Stimulated activated CD4-positive, alpha-beta T cell treated with anti-CD3 and anti-CD28 coated beads, Interleukin-15, amount 100 ng/mL, for 48 hours (primary cell): Measurements from ENCODE around the gene CARHSP1.
"Not testable (repeated sequence)": the region's sequence is repeated elsewhere in the genome, so short reads cannot be mapped to it uniquely, and the experiment has no call there.

ENCODE experiments used
- DNase-seq, 2 donors: peaks; one replicate each; pipeline ENCODE4 v3.0.0-alpha.2; 2020; ENCODE audit warnings: low read depth in 2 of 2

Gene CARHSP1

DNA sequence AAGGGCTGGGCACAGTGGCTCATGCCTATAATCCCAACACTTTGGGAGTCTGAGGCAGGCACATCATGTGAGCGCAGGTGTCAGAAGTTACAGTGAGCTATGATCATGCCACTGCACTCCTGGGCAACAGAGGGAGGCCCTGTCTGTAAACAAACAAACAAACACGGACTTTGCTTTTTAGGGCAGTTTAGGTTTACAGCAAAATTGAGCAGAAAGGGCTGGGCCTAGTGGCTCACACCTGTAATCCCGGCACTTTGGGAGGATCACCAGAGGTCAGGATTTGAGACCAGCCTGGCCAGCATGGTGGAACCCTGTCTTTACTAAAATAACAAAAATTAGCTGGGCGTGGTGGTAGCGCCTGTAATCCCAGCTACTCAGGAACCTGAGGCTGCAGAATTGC lies 3.3 kb upstream of the CARHSP1 start:
- DNase-seq, result no peak

DNA sequence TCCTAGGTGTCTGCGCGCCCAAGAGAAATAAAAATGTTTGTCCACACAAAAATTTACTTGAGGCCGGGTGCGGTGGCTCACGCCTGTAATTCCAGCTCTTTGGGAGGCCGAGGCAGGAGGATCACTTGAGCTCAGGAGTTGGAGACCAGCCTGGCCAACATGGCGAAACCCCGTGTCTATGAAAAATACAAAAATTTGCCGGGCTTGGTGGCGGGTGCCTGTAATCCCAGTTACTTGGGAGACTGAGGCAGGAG lies 1.1 kb upstream of the CARHSP1 start:
- not testable (repeated sequence) for DNase-seq

DNA sequence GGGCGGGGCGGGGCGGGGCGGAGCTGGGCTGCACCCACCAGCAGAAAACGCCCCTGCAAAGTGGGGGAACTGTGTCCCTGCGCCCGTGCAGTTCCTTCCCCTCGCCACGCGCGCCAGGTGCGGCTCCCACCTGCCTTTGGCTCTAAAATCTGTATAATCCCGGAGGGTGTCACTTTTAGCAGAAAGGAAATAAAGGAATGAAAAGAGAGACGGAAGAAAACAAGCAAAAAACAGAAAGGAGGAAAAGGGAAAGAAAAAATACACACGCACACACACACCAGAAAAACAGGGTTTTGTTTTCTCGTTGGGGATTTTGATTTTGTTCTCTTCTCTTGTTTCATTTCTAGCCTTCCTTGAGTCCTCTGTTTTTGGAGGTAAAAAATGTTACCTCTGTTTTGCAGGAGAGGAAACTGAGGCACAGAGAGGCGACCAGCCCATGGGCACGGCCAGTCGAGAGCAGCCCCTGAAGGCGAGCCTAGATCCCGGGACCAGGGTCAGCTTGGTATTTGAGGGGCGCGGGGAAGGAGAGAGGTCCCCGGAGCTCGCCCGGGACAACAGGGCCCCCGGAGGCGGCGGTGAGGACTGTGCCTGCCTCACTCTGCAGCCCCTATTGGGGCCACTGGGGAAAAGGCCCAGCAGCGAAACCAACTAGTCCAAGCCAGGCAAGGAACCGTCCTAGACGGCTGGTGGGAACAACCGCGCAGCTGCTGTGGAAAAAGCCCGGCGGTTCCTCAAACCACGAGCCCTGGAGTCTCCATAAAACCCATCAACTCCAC lies 594 bp upstream of the CARHSP1 start:
- no peak for DNase-seq

DNA sequence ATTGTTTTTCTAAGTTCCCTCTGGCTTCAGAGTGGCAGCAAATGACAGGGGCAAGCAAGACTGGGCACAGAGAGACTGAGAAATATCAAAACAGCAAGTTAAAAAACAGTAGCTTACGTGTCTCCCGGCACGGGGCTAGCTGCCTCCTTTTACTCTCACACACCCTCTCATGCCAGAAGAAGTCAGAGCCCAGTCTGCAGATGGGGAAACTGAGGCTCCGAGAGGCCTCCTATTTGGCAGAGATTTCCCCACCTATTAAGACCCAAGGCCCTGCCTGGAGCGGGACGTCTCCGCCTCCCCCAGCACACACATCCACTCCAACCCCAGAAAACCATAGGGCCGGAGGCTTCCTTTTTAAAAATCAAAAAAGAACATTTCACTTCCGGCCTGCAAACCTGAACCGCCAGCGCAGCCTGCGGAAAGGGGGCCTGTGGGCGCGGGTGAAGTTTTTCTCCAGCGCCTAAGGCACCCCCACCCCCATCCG lies 832 bp downstream of the CARHSP1 start:
- DNase-seq, result no peak

DNA sequence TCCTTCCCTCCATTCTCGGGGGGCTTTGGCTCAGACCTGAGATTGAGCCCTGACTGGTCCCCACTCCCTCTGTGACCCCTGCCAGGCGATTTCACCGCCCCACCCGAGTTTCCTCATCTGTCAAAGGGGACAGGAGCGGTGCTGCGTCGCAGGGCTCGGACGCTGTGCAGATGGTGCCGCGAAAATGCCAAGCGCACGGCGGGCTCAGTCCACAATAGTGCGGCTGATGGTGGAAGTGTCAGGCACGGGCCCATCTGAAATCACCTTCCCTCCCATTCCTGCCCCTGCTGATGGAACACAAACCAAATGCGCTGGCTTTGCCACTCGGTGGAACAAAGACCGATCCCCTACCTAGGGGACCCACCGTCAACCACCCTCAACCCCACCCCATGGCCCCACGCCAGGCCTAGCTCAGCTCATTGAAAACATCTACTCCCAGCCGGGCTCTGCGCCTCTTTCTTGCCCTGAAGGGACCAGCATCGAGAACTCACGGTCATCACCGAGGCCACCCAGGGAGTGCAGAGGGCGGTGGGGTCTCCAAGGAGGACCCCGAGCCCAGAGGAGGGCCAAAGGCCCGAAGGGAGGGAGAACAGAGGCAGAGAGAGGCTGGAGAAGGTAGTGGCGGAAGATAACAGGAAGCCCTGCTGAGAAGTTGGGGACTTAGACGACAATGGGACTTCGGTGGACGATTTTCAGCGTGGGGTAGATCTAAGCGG lies 1.4 kb downstream of the CARHSP1 start:
- DNase-seq, result no peak

DNA sequence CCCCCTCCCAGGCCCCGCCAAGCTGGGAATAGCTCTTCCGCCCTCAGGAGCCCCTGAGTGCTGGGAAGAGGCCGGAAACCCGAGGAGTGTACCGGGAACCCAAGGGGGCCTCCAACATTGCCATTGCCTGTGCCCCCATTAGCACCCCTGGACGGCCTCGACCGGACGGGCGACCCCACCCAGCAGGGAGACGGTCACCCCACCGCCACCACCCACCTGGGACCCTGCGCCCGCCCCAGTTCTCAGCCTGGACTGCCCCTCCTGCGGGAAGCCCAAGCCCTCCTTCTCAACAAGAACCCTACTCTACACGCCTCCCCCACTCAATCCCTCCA lies 2.0 kb downstream of the CARHSP1 start:
- no peak for DNase-seq

DNA sequence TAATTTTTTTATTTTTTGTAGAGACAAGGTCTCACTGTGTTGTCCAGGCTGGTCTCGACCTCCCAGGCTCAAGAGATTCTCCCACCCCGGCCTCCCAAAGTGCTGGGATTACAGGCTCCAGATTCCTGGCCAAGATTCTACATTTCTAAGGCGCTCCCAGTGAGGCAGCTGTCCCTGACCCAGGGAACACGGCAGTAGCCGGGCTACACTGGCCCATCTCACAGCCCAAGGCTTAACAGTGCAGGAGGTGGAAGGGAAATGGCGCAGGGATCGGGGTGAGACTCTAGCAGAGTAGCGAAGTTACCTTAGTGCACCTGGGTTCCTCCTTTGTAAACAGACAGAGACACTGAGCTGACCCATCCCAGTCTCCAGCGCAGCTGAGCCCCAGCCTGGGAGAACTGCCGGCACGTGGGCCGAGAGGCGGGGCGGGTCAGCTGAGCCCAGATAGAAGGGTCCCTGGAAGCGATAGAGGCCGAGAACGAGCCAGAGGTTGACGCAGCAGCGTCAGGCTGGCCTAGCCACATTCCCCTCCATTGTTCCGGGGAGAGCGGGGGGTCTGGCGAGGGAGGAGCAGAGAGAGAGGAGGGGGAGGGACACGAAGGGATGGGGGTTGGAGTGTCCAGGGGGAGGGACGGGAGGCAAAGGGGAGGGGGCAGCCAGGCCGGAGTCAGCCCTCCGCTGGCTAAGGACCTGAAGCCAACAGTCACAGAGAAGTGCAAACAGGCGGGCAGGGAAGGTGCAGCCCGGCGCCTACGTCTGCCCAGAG lies 2.5 kb downstream of the CARHSP1 start:
- no peak for DNase-seq

DNA sequence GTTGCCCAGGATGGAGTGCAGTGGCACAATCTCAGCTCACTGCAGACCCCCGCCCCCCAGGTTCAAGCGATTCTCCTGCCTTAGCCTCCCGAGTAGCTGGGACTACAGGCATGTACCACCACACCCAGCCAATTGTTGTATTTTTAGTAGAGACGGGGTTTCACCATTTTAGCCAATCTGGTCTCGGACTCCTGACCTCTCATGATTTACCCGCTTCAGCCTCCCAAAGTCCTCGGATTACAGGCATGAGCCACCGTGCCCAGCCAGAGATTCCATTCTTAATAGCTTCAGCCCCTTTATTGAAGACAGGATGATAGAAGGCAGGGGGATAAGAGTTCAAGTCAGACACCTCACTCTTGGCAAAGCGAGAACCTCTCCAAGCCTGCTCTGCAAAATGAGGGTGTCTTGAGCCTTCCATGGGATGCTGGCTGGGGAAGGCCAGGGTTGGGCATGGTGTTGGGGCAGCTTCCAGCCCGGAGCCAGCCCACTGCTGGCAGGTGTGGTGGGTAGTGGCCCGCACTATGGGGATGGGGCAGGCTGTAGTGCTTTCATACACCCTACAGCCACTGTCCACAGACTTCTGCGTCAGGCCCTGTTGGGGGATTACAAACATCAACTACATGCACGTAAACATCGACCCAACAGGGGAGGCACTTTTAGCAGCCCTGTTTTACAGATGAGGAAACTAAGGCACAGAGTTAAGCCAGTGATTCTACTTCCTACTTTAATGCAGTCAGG lies 3.5 kb downstream of the CARHSP1 start:
- DNase-seq, result no peak

DNA sequence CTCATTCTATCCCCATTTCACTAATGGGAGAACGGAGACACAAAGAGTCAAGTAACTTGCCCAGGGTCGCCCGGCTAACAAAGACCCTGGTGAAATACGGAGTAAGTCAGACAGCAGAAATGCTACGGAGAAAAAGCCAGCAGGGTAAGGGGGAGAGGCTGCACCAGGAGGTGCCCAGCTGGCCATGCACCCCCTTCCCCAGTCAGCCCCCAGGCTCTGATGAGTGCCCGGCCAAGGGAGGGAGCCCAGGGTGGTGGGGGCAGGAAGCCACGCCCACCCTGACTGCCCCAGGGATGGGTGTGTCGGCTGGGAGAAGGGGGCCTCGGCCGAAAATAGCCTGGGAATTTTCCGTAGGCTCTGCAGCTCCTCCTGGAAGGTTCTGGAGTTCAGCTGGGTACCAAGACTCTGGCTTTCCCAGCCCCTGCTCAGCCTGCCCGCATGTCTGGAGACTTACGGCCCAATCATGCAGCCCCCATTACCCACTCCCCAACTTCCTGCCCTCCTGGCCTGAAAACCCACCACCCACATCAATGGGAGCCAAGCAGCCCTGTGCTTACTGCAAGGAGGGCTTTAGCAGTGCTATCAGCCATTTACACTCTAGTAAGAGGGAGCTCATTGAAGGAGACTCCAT lies 4.2 kb downstream of the CARHSP1 start:
- DNase-seq, result no peak

DNA sequence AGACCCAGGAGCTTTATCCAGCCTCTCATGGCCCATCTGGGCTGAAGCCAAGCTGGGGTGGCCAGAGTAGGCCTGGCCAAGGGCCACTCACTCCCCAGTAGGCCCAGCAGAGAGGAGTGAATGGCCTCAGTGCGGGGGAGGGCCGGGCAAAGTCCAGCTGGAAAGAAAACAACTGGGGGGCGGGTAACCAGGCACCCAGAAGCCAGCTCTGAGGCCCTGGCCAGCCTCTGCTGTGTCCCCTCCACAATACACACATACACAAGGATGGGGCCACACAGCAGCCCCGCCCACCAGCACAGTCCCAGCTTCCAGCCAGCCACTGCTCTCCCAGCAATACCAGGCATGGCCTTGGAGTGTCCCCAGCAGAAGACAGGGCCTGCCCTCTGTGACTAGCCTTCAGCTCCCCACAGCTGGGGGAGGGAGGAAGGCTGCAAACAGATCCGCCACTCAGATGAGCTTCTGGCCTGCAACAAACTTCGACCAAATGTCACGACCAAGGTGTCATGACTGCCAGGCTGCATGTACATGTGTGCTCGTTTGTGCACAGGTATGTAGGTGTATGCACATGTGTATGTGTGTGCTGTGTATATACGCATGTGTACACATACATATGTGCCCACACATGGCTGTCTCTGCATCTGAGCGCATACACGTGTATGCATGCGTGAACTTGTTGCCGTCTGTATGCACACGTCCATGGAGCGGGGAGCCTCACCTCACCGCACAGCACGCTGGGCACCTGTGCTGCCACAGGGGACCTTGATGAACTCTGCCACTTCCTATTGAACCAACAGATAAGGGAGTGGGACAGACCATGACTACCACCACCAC lies 5.0 kb downstream of the CARHSP1 start:
- no peak for DNase-seq

DNA sequence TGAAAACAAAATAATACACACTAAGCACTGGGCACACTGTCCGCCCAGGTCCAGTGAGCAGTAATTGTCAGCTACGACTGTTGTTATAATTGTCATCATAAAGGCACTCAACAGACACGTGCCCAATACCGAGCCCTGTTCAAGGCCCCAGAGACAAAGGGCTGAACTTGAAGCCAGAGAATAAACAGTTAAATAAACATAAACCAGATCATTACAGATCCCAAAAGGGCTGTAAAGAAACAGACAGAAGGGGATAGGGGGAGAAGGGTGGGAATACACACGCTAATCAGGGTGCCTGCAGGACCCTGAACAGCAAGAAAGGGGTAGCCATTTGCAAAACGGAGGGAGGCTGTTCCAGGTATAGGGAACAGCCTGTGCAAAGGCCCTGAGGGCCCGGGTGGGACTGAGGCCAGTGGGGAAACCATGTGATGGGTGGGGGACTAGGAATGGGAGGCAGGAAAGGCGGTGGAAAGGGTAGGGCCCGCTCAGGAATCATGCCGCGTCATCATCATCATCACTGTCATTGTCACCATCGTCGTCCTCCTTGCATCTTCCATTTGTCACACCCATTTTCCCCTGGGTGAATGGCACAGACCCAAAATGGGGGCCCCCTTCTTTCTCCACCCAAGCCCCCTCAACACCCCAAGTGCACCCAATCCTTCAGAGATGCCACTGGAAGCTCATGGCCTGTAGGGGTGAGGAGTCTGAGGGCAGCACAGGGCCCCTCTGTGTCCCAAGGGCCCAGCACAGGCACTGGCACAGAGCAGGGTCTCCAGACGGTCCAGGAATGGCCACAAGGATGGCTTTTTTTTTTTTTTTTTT lies 6.3 kb downstream of the CARHSP1 start:
- DNase-seq, result no peak

DNA sequence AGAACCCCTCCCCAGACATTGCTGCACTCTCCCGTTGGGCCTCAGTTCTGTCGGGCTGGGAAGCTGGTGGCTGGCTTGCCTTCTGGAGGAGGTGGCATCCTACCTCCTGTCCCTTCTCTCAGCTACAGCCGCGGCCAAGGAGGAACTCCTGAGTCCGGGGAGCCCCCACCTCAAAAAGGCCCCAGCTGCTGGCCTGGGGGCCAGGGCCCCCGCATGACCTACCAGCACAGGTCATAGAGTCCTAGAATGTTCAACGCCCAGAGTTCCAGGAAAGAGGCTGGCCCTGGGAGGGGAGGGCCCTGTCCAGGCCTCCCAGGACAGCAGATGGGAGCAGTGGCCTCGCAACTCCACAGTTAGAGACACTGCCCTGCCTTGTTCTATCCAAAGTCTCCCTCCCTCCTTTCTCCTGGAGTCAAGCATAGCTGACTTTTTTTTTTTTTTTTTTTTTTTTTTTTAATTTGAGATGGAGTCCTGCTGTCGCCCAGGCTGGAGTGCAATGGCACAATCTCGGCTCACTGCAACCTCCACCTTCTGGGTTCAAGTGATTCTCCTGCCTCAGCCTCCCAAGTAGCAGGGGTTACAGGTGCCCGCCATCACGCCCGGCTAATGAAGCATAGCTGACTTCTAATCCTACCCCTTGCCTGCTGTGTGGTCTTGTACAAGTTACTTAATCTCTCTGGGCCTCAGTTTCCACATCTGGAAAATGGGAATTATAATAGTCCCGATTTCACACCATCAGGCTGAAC lies 7.1 kb downstream of the CARHSP1 start:
- DNase-seq, result no peak

DNA sequence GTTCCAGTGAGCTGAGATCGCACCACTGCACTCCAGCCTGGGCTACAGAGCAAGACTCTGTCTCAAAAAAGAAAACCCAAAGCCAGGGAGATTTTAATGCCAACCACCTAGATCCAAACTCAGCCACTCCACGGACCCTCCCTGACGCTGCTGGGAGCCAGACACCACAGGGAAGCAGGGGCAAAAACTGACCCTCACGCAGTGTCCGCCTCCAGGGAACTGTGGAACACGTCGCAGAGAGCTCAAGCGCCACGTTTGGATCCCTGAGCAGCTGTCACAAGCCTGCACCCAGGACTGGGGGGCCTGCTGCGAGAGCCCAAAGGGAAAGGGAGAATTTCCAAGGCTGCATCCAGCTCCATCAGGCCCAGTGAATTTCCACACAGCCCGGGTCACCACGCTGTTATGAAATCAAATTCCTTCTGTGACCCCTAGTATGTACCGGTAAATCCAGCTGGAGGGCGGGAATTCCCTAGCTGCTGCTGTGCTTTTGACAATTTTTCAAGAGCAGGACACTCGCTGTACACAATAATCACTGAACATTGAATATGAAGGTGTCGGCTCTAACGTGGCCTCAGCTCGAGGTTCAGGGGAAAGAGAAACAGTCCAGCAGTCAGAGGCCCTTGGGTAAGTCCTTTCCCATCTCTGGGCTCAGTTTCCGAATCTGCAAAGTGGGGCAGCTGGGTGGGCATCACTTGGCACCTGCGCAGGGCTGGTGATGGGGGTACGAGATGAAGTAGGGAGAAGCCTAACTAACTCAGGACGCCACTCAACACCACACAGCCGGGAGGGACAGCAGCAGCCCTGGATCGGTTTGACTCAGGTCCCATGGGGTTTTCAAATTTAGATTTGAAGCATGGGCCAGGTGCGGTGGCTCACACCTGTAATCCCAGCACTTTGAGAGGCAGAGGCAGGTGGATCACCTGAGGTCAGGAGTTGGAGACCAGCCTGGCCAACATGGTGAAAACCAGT lies 8.6 kb downstream of the CARHSP1 start:
- no peak for DNase-seq

DNA sequence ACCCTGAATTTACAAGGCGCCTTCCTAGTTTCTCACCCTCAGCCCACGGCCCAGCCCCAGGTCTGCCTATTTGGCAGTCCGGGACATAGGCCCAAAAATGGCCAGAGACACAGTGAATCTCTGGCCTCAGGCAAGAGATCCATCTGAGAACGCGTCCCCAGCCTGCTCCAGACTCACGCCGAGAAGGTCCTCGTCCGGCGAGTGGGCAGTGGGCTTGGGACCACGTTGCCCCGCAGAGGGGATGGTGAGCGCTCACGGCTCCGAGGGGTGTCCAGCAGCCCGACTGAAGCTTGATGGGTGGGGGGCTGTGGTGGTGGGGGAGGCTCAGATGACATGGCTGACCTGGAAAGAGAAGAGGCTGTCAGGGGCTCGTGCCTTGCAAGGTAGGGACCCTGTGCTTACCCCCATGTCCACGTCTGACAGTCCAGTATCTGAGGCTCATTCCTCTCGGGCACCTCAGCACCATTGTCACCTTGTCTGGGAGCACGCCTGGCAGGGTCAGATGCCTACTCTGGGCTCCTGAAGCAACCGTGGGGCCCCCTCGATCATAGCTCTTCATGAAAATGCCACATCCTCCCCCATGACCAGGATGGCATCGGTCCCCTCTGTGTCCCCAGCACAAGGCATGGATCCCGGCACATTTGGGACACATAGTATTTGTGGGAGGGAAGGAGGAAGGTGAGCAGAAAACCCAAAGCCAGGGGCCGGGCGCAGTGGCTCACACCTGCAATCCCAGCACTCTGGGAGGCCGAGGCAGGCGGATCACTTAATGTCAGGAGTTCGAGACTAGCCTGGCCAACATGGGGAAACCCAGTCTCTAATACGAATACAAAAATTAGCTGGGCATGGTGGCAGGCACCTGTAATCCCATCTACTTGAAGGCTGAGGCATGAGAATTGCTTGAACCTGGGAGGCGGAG lies 9.6 kb downstream of the CARHSP1 start:
- no peak for DNase-seq

DNA sequence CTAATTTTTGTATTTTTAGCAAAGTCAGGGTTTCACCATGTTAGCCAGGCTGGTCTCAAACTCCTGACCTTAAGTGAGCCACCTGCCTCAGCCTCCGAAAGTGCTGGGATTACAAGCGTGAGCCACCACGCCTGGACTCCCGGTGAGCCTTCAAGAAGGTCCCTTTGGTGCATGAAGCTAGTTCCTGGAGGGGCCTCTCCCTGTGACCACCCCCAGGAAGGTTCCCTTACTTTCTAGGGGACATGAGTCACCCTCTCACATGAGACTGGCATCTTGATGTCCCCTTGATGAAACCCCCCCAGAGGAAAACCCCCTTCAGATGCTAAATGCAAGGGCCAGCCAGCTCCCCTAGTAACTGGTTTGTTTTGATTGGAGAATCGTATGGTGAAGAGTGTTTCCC lies 12.8 kb downstream of the CARHSP1 start:
- DNase-seq, result no peak

DNA sequence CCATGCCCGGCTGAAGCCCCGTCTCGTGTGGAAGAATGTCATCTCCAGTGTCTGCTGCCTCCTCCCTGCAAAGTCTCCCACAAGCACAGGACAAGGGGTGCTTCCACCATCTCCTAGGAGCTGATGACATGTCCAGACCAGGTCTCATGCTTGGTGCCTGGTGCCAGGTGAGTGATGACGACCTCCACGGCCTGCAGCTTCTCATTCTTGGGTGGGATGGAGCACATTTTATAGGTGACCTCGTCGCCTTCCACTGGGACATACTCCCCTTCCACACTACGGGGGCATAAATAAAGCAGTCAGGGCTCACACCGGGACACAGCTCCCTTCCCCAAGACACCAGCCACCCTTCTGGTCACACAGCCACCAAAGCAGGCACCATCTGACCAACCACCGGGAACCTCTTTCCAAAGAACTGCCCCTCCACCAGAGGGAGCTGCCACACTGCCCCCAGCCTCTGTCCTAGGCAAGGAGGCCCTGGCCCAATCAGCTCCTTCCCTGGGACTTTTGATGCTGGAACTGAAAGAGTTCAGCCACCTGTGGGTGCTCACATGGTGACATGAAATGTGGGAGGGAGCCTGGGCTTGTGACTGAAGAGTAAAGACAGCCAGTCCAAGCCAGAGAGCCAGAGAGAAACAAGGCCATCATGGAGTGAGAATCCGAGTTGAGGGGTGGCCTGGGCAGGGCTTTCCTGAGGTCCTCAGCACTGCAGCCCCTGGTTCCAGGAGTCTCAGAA lies 13.6 kb downstream of the CARHSP1 start:
- no peak for DNase-seq
